GM12892 (cell line): Measurements from ENCODE around the gene SORCS3.

ENCODE experiments used
- POLR2A ChIP-seq: IDR thresholded peaks from 2 replicates; pipeline ENCODE4 v1.6.1; 2011; ENCODE audit warnings: low read depth, low read length, control low read depth
- POLR2AphosphoS5 ChIP-seq: IDR thresholded peaks from 2 replicates; pipeline ENCODE4 v1.6.1; 2011; ENCODE audit warnings: low read depth, low read length, control low read depth

DNA sequence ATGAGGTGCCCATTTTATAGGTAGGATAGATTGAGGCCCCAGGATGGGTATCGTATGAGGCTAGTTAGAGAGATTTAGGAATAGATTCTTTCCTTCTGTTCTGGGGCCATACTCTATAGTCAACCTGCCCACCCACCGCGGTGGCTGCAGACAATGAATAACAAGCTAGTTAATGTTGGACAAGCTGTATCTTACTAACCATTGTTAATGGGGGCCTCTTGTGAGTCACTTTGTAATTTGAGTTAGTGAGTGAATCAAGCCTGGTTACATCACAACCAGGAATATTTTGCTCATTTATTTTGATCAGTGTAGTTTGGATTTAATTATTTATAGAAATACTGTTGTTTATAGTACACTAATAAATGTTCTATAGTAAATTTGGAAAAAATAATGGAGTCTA is 7.3 kb downstream of the SORCS3 start:
- TF ChIP-seq POLR2A (no peak), POLR2AphosphoS5 (no peak)
